DOHH2 (cell line): ENCODE data around the gene PVALEF.

Source experiments
- H3F3A ChIP-seq: fragments of 200-600 bp; sonication (generic), shearing (Covaris generic); 2 replicates; pipeline ENCODE4 v1.6.0; 2016; ENCODE audit warnings: antibody characterized with exemption, mild to moderate bottlenecking; ENCODE audit not compliant: control insufficient read depth, insufficient read depth
- H3K27ac ChIP-seq: fragments of 200-600 bp; sonication (generic); 2 replicates; pipeline ENCODE4 v1.5.1; 2014; ENCODE audit warnings: low read depth, mild to moderate bottlenecking, low read length, moderate library complexity
- H3K27me3 ChIP-seq: fragments of 200-600 bp; sonication (generic); 2 replicates; pipeline ENCODE4 v1.6.1; 2014; ENCODE audit warnings: mild to moderate bottlenecking, low read length, mixed read lengths; ENCODE audit not compliant: control insufficient read depth
- H3K36me3 ChIP-seq: fragments of 200-600 bp; sonication (generic); 2 replicates; pipeline ENCODE4 v1.6.1; 2014; ENCODE audit warnings: mild to moderate bottlenecking, low read length, moderate library complexity, mixed read lengths; ENCODE audit not compliant: control insufficient read depth
- H3K4me1 ChIP-seq: fragments of 200-600 bp; sonication (generic); 2 replicates; pipeline ENCODE4 v1.6.1; 2014; ENCODE audit warnings: mild to moderate bottlenecking, low read length, mixed read lengths; ENCODE audit not compliant: control insufficient read depth
- H3K4me2 ChIP-seq: fragments of 200-600 bp; sonication (generic); 2 replicates; pipeline ENCODE4 v1.6.0; 2014; ENCODE audit warnings: mild to moderate bottlenecking, low read length, moderate library complexity
- H3K4me3 ChIP-seq: fragments of 200-600 bp; sonication (generic); 2 replicates; pipeline ENCODE4 v1.5.1; 2014; ENCODE audit warnings: mild to moderate bottlenecking, low read length, mixed read lengths
- H3K79me2 ChIP-seq: fragments of 200-600 bp; sonication (generic); 2 replicates; pipeline ENCODE4 v1.6.1; 2014; ENCODE audit warnings: mild to moderate bottlenecking, low read length, mixed read lengths; ENCODE audit not compliant: control insufficient read depth
- H3K9me2 ChIP-seq: fragments of 200-600 bp; sonication (generic); replicated peaks from 2 replicates; pipeline ENCODE4 v1.6.1; 2014; ENCODE audit warnings: mild to moderate bottlenecking, low read length, mixed read lengths; ENCODE audit not compliant: control insufficient read depth
- H3K9me3 ChIP-seq: fragments of 200-600 bp; sonication (generic); 2 replicates; pipeline ENCODE4 v1.6.1; 2014; ENCODE audit warnings: antibody characterized with exemption, low read length, mixed read lengths; ENCODE audit not compliant: control insufficient read depth, insufficient read depth
- H4K20me1 ChIP-seq: fragments of 200-600 bp; sonication (generic); 2 replicates; pipeline ENCODE4 v1.6.0; 2014; ENCODE audit warnings: low read depth, mild to moderate bottlenecking, antibody characterized with exemption, low read length, moderate library complexity; ENCODE audit not compliant: control insufficient read depth, insufficient read depth
- EZH2phosphoT487 ChIP-seq: fragments of 200-600 bp; sonication (generic); IDR thresholded peaks from 2 replicates; pipeline ENCODE4 v1.6.1; 2017; ENCODE audit warnings: borderline replicate concordance, mild to moderate bottlenecking, antibody characterized with exemption, low read length, moderate library complexity, mixed read lengths
- TF ChIP-seq, protein P1 (sequence below): fragments of 200-600 bp; sonication (generic); IDR thresholded peaks from one replicate; pipeline ENCODE4 v1.5.1; 2014; ENCODE audit warnings: antibody characterized with exemption, mild to moderate bottlenecking, low read depth, low read length; ENCODE audit not compliant: poor library complexity, severe bottlenecking

The PVALEF gene

GRCh38 chr17:81140695-81141094 lies 24.6 kb upstream of the PVALEF start:
- TF ChIP-seq, protein P1, sequence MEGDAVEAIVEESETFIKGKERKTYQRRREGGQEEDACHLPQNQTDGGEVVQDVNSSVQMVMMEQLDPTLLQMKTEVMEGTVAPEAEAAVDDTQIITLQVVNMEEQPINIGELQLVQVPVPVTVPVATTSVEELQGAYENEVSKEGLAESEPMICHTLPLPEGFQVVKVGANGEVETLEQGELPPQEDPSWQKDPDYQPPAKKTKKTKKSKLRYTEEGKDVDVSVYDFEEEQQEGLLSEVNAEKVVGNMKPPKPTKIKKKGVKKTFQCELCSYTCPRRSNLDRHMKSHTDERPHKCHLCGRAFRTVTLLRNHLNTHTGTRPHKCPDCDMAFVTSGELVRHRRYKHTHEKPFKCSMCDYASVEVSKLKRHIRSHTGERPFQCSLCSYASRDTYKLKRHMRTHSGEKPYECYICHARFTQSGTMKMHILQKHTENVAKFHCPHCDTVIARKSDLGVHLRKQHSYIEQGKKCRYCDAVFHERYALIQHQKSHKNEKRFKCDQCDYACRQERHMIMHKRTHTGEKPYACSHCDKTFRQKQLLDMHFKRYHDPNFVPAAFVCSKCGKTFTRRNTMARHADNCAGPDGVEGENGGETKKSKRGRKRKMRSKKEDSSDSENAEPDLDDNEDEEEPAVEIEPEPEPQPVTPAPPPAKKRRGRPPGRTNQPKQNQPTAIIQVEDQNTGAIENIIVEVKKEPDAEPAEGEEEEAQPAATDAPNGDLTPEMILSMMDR: no peak
- TF ChIP-seq EZH2phosphoT487: no peak
- no peaks in the 10 kb centered on the region for H3K79me2 ChIP-seq
- H3K4me3 ChIP-seq: no peak overlapping the region
- H3K9me2 ChIP-seq: no peaks in the 10 kb centered on the region
- no peaks in the 10 kb centered on the region for H3K27me3 ChIP-seq
- no peak overlapping the region for H3K4me2 ChIP-seq
- peaks cover 17% of the 10 kb centered on the region; the same call in 1 of the 2 replicates for H3K9me3 ChIP-seq
- no peaks in the 10 kb centered on the region for H3F3A ChIP-seq
- H3K36me3 ChIP-seq: no peaks in the 10 kb centered on the region
- no peak overlapping the region for H3K27ac ChIP-seq
- no peaks in the 10 kb centered on the region for H4K20me1 ChIP-seq
- H3K4me1 ChIP-seq: no peaks in the 10 kb centered on the region

- Histone ChIP-seq H3K4me3 (no peak overlapping the region), H3K4me2 (no peak overlapping the region), H3K36me3 (no peaks in the 10 kb centered on the region), H3K79me2 (no peaks in the 10 kb centered on the region), H3K4me1 (no peaks in the 10 kb centered on the region), H3K9me3 (peaks cover 13% of the 10 kb centered on the region; the same call in 1 of the 2 replicates), H3K27me3 (no peaks in the 10 kb centered on the region), H3K9me2 (no peaks in the 10 kb centered on the region), H3K27ac (no peak overlapping the region), H4K20me1 (no peaks in the 10 kb centered on the region), H3F3A (no peaks in the 10 kb centered on the region)
- TF ChIP-seq, protein P1: peak; percentile 76
- TF ChIP-seq EZH2phosphoT487: no peak
Observed at GRCh38 chr17:81142301-81143199, 22.8 kb upstream of the PVALEF start.

- TF ChIP-seq EZH2phosphoT487: no peak
- TF ChIP-seq, protein P1: no peak
- no peaks in the 10 kb centered on the region for H3K36me3 ChIP-seq
- H3F3A ChIP-seq: no peaks in the 10 kb centered on the region
- H4K20me1 ChIP-seq: no peaks in the 10 kb centered on the region
- H3K4me2 ChIP-seq: no peak overlapping the region
- no peak overlapping the region for H3K27ac ChIP-seq
- H3K27me3 ChIP-seq: no peaks in the 10 kb centered on the region
- peaks cover 6% of the 10 kb centered on the region; the same call in 1 of the 2 replicates for H3K9me3 ChIP-seq
- no peaks in the 10 kb centered on the region for H3K9me2 ChIP-seq
- no peaks in the 10 kb centered on the region for H3K79me2 ChIP-seq
- no peaks in the 10 kb centered on the region for H3K4me1 ChIP-seq
- H3K4me3 ChIP-seq: no peak overlapping the region
Observed at GRCh38 chr17:81143200-81143527, 22.1 kb upstream of the PVALEF start.
